Panc1 (cell line): ENCODE data around the gene PACC1.

Source experiments
- CTCF ChIP-seq: fragments of 450-650 bp; IDR thresholded peaks from 2 replicates; pipeline ENCODE4 v1.5.1; 2017; ENCODE audit warnings: mild to moderate bottlenecking
- REST ChIP-seq, 2 experiments: IDR thresholded peaks; 2 replicates each; pipeline ENCODE4 v1.6.1; 2011 to 2012; ENCODE audit warnings: low read depth in 2 of 2, control low read depth in 1 of 2, low read length in 1 of 2, mild to moderate bottlenecking in 1 of 2, moderate library complexity in 1 of 2; ENCODE audit not compliant: insufficient read depth in 1 of 2

GRCh38 chr1:212461916-212462660 is 47.4 kb upstream of the PACC1 start:
- TF ChIP-seq CTCF (no peak), REST (IDR thresholded peaks at IDR 0.05; ENCODE audit: insufficient read depth in 1 of 2, low read depth in 2 of 2, low read length in 1 of 2) (no peak)
